Neural progenitor cell (in vitro differentiated cells): ENCODE data around the gene CD3D.

Experiments
- EZH2phosphoT487 ChIP-seq: fragments of 200-600 bp; sonication (generic); IDR thresholded peaks from 2 replicates; pipeline ENCODE4 v1.6.1; 2017; ENCODE audit warnings: antibody characterized with exemption
- TF ChIP-seq, protein P1 (sequence below): fragments of 200-600 bp; sonication (generic); IDR thresholded peaks from 2 replicates; pipeline ENCODE4 v1.5.1; 2017; ENCODE audit warnings: antibody characterized with exemption, mild to moderate bottlenecking

DNA sequence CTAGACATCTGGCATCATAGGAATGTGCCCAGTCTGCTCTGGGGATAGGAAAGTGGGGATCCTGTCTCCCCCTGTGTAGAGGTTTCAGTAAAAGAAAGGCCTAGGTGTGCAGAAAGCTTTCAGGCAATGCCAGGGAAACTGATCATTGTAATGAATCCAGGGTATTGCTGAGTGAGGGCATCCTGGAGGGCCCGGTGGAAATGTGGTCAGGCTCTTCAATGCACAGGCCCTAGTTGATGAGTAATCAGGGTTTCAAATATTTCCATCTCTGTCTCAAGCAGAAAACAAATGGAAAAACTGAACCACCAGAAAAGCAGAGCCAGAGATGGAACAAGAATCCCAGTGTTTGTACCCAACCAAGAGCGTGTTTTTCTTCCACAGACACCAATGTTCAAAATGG lies 35.9 kb downstream of the CD3D start:
- TF ChIP-seq, protein P1, sequence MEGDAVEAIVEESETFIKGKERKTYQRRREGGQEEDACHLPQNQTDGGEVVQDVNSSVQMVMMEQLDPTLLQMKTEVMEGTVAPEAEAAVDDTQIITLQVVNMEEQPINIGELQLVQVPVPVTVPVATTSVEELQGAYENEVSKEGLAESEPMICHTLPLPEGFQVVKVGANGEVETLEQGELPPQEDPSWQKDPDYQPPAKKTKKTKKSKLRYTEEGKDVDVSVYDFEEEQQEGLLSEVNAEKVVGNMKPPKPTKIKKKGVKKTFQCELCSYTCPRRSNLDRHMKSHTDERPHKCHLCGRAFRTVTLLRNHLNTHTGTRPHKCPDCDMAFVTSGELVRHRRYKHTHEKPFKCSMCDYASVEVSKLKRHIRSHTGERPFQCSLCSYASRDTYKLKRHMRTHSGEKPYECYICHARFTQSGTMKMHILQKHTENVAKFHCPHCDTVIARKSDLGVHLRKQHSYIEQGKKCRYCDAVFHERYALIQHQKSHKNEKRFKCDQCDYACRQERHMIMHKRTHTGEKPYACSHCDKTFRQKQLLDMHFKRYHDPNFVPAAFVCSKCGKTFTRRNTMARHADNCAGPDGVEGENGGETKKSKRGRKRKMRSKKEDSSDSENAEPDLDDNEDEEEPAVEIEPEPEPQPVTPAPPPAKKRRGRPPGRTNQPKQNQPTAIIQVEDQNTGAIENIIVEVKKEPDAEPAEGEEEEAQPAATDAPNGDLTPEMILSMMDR, result no peak
- no peak for TF ChIP-seq EZH2phosphoT487
